ENCODE data around the gene F11R.

F11R gene

DNA sequence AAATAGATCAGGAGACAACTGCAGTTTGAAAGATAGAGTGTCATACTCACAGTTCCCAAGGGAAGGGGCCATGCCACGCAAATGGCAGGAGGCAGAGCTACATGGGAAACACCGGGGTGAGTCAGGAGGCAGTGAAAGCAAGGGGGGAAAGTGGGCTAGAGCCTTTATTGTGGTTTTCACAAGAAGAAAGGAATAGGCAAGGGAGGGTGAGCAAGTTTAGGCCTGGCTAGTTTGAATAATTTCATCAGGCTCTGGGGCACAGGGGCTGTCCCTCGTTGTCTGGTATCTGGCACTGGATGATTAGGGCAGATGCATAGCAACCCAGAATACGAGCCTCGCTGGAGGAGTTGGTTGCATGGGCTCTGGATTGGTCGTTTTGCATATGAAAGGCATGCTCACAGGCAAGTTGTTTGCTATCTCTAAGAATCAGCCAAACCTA lies 49.3 kb downstream of the F11R start:
- CTCF ChIA-PET, result no interaction called here
- POLR2A ChIA-PET, result no interaction called here

GRCh38 chr1:160963521-160963920 lies 57.4 kb downstream of the F11R start:
- Histone ChIP-seq H3K4me1 (ENCODE audit: control insufficient read depth, insufficient read depth, low read length) (peaks cover 3% of the 10 kb centered on the region), H3K27ac (ENCODE audit: extremely low read depth, low read depth, low read length) (no peak overlapping the region), H3K36me3 (ENCODE audit: control insufficient read depth in 2 of 2, insufficient read depth in 1 of 2, low read length in 2 of 2) (no peaks in the 10 kb centered on the region), H3K9me3 (ENCODE audit: control insufficient read depth, insufficient read depth, low read depth, low read length) (no peaks in the 10 kb centered on the region), H3K4me3 (ENCODE audit: low read depth, low read length) (no peak overlapping the region)
- CTCF ChIA-PET, result interaction anchor here (0.6 to 3.0 kb wide), 6 partner anchors 10 to 202 kb away, joined by 3 to 18 read pairs (median 4); partner anchors contain the start of genes ITLN2 and PPOX
- POLR2A ChIA-PET, result no interaction called here
- TF ChIP-seq ZBTB49 (tag by site-specific recombination; IDR thresholded peaks at IDR 0.05; ENCODE audit: low read depth) (no peak), ZBTB8A (tag by site-specific recombination; IDR thresholded peaks at IDR 0.05) (peak; percentile 32; the same call in 1 of the 2 replicates), TSHZ1 (tag by site-specific recombination; IDR thresholded peaks at IDR 0.05; ENCODE audit: borderline replicate concordance) (peak; percentile 51; the same call in 1 of the 2 replicates), ZNF146 (tag by site-specific recombination; IDR thresholded peaks at IDR 0.05) (no peak), BCL11A (tag by site-specific recombination; IDR thresholded peaks at IDR 0.05; ENCODE audit: low read depth) (peak; percentile 60; the same call in 1 of the 2 replicates), OVOL3 (tag by site-specific recombination; IDR thresholded peaks at IDR 0.05) (peak; percentile 64; the same call in 1 of the 2 replicates), ZNF580 (tag by site-specific recombination; IDR thresholded peaks at IDR 0.05) (peak; percentile 72; the same call in 1 of the 2 replicates)
- TF ChIP-seq, protein P1, sequence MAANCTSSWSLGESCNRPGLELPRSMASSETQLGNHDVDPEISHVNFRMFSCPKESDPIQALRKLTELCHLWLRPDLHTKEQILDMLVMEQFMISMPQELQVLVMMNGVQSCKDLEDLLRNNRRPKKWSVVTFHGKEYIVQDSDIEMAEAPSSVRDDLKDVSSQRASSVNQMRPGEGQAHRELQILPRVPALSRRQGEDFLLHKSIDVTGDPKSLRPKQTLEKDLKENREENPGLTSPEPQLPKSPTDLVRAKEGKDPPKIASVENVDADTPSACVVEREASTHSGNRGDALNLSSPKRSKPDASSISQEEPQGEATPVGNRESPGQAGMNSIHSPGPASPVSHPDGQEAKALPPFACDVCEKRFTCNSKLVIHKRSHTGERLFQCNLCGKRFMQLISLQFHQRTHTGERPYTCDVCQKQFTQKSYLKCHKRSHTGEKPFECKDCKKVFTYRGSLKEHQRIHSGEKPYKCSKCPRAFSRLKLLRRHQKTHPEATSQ (tag by site-specific recombination; IDR thresholded peaks at IDR 0.05), result no peak
- TF ChIP-seq, protein P2, sequence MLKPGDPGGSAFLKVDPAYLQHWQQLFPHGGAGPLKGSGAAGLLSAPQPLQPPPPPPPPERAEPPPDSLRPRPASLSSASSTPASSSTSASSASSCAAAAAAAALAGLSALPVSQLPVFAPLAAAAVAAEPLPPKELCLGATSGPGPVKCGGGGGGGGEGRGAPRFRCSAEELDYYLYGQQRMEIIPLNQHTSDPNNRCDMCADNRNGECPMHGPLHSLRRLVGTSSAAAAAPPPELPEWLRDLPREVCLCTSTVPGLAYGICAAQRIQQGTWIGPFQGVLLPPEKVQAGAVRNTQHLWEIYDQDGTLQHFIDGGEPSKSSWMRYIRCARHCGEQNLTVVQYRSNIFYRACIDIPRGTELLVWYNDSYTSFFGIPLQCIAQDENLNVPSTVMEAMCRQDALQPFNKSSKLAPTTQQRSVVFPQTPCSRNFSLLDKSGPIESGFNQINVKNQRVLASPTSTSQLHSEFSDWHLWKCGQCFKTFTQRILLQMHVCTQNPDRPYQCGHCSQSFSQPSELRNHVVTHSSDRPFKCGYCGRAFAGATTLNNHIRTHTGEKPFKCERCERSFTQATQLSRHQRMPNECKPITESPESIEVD (tag by site-specific recombination; IDR thresholded peaks at IDR 0.05), result peak; percentile 84

More for the DNA sequence above, 49.3 kb downstream of the F11R start:
- H3K4me1 ChIP-seq (ENCODE audit: control insufficient read depth, insufficient read depth, low read length), result no peaks in the 10 kb centered on the region
- no peak overlapping the region for H3K27ac ChIP-seq (ENCODE audit: extremely low read depth, low read depth, low read length)
- H3K36me3 ChIP-seq (ENCODE audit: control insufficient read depth in 2 of 2, insufficient read depth in 1 of 2, low read length in 2 of 2), result no peaks in the 10 kb centered on the region
- H3K9me3 ChIP-seq (ENCODE audit: control insufficient read depth, insufficient read depth, low read depth, low read length), result no peaks in the 10 kb centered on the region
- no peak overlapping the region for H3K4me3 ChIP-seq (ENCODE audit: low read depth, low read length)
- no peak for TF ChIP-seq YY2 (tag by site-specific recombination; IDR thresholded peaks at IDR 0.05)
- TF ChIP-seq ZNF184 (tag by site-specific recombination; IDR thresholded peaks at IDR 0.05), result no peak
- no peak for TF ChIP-seq ZNF530 (tag by site-specific recombination; IDR thresholded peaks at IDR 0.05; ENCODE audit: low read depth)
- TF ChIP-seq ZNF37A (tag by site-specific recombination; IDR thresholded peaks at IDR 0.05), result no peak
- TF ChIP-seq ZBTB48 (tag by site-specific recombination; IDR thresholded peaks at IDR 0.05), result 0 out of 2 replicates have a peak, but pooled peaks have one; percentile 25
- TF ChIP-seq ZNF239 (tag by site-specific recombination; IDR thresholded peaks at IDR 0.05), result no peak
- TF ChIP-seq ZIC2 (tag by site-specific recombination; IDR thresholded peaks at IDR 0.05), result no peak
- TF ChIP-seq, protein P3, sequence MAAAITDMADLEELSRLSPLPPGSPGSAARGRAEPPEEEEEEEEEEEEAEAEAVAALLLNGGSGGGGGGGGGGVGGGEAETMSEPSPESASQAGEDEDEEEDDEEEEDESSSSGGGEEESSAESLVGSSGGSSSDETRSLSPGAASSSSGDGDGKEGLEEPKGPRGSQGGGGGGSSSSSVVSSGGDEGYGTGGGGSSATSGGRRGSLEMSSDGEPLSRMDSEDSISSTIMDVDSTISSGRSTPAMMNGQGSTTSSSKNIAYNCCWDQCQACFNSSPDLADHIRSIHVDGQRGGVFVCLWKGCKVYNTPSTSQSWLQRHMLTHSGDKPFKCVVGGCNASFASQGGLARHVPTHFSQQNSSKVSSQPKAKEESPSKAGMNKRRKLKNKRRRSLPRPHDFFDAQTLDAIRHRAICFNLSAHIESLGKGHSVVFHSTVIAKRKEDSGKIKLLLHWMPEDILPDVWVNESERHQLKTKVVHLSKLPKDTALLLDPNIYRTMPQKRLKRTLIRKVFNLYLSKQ (tag by site-specific recombination; IDR thresholded peaks at IDR 0.05; ENCODE audit: borderline replicate concordance), result no peak
- peak; percentile 79; the same call in 1 of the 2 replicates for TF ChIP-seq ZNF449 (tag by site-specific recombination; IDR thresholded peaks at IDR 0.05)
- no peak for TF ChIP-seq SCRT1 (tag by site-specific recombination; IDR thresholded peaks at IDR 0.05; ENCODE audit: borderline replicate concordance)
- TF ChIP-seq ZNF391 (tag by site-specific recombination; IDR thresholded peaks at IDR 0.05; ENCODE audit: borderline replicate concordance, low read depth), result no peak
- no peak for TF ChIP-seq KLF10 (tag by site-specific recombination; IDR thresholded peaks at IDR 0.05)
- TF ChIP-seq ZNF266 (tag by site-specific recombination; IDR thresholded peaks at IDR 0.05; ENCODE audit: low read depth), result peak; percentile 95
- TF ChIP-seq, protein P4, sequence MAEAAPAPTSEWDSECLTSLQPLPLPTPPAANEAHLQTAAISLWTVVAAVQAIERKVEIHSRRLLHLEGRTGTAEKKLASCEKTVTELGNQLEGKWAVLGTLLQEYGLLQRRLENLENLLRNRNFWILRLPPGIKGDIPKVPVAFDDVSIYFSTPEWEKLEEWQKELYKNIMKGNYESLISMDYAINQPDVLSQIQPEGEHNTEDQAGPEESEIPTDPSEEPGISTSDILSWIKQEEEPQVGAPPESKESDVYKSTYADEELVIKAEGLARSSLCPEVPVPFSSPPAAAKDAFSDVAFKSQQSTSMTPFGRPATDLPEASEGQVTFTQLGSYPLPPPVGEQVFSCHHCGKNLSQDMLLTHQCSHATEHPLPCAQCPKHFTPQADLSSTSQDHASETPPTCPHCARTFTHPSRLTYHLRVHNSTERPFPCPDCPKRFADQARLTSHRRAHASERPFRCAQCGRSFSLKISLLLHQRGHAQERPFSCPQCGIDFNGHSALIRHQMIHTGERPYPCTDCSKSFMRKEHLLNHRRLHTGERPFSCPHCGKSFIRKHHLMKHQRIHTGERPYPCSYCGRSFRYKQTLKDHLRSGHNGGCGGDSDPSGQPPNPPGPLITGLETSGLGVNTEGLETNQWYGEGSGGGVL (tag by site-specific recombination; IDR thresholded peaks at IDR 0.05), result peak; percentile 23; the same call in 1 of the 2 replicates
